Right cardiac atrium (tissue), 5 donors: ENCODE results near the gene CDIPT. TPM values are rescaled to one million over a fixed set of nuclear protein-coding genes. Genes with fewer than 3 reads are reported as not detected.
"Not testable (repeated sequence)": the region's sequence is repeated elsewhere in the genome, so short reads cannot be mapped to it uniquely, and the experiment has no call there.

ENCODE experiments used
- ATAC-seq, 2 donors: fragments of 200-7000 bp; cut with Tn5 transposase; one replicate each; pipeline versions ENCODE4 v1.8.0 to v1.9.1; 2020; ENCODE audit warnings: moderate library complexity in 2 of 2, mild to moderate bottlenecking in 1 of 2
- DNase-seq, 3 donors: peaks; one replicate each; pipeline ENCODE4 v3.0.0-alpha.2; 2020
- H3K27ac ChIP-seq: one replicate; pipeline ENCODE4 v1.5.1; 2013; ENCODE audit warnings: mild to moderate bottlenecking, low read length, control low read depth, moderate library complexity
- H3K27me3 ChIP-seq: one replicate; pipeline ENCODE4 v1.6.1; 2013; ENCODE audit not compliant: control insufficient read depth, insufficient read depth
- H3K4me1 ChIP-seq: one replicate; pipeline ENCODE4 v1.6.1; 2013; ENCODE audit warnings: low read length; ENCODE audit not compliant: control insufficient read depth, insufficient read depth
- H3K4me3 ChIP-seq: one replicate; pipeline ENCODE4 v1.5.1; 2013; ENCODE audit warnings: low read length, control low read depth
- H3K9me3 ChIP-seq: one replicate; pipeline ENCODE4 v1.6.1; 2013; ENCODE audit warnings: low read length; ENCODE audit not compliant: control insufficient read depth
- WGBS: extraction: QIAGEN DNeasy Blood & Tissue Kit; methylation state at CpG from one replicate; pipeline ENCODE4 v1.1.7; 2013; 5-methylcytosine and 5-hydroxymethylcytosine counted together
- intact Hi-C, 4 donors: fragments of 100-400 bp; cut with DNase I; formaldehyde crosslinking; loops; one replicate each; pipeline versions ENCODE4 v1.11.0 to v1.14.0; 2022 to 2023
- polyA plus RNA-seq: library from polyadenylated mRNA; stranded (reverse); fragments of 200-250 nt; gene quantifications from one replicate; pipeline ENCODE4 v1.2.3, GENCODE V29; 2013
- total RNA-seq, 4 donors: library from RNA; stranded (reverse); fragmentation: NEBNext Ultra II Directional; extraction: Animal tissue kit (Norgen Biotek cat#: 25700); gene quantifications; one replicate each; pipeline ENCODE4 v1.2.1, GENCODE V29; 2021
- donor health status: healthy with polysubstance abuse.
- donor health status: DM: no; HTN: yes; CAD: no.
- donor health status: DM: no; HTN: no; CAD: no.
- donor health status: DM: no; HTN: yes; CAD: no; lungs with severe emphysema.
- donor health status: DM: yes; HTN: yes; CAD: no.

The CDIPT gene
- total and polyA plus RNA-seq, 5 donors = 86.7 to 109 (median 101) TPM

- Histone ChIP-seq H3K27me3 (no peaks in the 10 kb centered on the region), H3K4me3 (no peak overlapping the region), H3K27ac (no peak overlapping the region), H3K4me1 (no peaks in the 10 kb centered on the region), H3K9me3 (no peaks in the 10 kb centered on the region)
- DNase-seq = no peak
- intact Hi-C loops = no loop called here
- ATAC-seq = peak in 1 of 2 donors; percentile 12
- WGBS = 18% methylated on average over 18 of the region's 18 CpGs
Measured at GRCh38 chr16:29876217-29876593, 13.2 kb upstream of the CDIPT start.

- no peaks in the 10 kb centered on the region for H3K4me1 ChIP-seq
- 92% methylated on average over 6 of the region's 6 CpGs for WGBS
- no peaks in the 10 kb centered on the region for H3K27me3 ChIP-seq
- no peak overlapping the region for H3K4me3 ChIP-seq
- ATAC-seq (no peak), DNase-seq (no peak)
- intact Hi-C loops = no loop called here
- no peaks in the 10 kb centered on the region for H3K9me3 ChIP-seq
- H3K27ac ChIP-seq = no peak overlapping the region
Measured at GRCh38 chr16:29875206-29875605, 12.2 kb upstream of the CDIPT start.

- Histone ChIP-seq H3K27me3 (no peaks in the 10 kb centered on the region), H3K4me3 (no peak overlapping the region), H3K4me1 (no peaks in the 10 kb centered on the region), H3K27ac (no peak overlapping the region), H3K9me3 (no peaks in the 10 kb centered on the region)
- WGBS = 90% methylated on average over 26 of the region's 26 CpGs
- no peak for DNase-seq
- no peak for ATAC-seq
- intact Hi-C loops = no loop called here
Measured at GRCh38 chr16:29873319-29873718, 10.3 kb upstream of the CDIPT start.

DNA sequence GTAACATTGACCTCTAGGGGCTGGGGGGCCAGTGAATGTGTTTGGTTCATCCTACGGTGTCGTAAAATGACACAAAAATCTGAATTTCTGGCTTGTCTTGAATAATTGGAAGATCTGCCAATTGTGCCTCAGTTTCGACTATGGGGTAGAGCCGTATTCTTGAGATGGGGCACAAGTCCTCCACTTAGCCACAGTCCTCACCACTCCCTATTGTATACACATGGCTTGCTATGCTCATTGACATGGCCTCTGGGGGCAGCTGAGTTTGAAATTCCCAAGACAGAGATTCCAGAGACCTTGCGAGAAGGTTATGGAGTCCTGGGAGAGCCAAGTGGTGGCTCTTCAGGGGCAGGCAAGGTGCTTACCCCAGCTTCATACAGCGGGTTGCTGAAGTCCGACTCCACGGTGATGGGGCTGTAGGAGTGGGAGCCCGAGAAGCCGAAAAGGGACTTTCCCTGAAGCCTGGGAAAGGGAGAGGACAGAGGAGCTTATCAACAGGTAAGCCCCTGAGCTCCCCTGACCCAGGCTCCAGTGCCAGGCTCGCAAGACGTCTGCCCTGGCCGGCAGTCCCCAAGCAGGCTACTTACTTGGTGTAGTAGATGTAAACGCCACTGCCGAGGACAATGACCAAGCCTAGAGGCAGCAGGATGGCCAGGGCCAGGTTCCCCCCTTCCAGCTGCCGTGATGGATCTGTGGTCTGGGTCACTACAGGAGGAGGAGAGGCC lies 9.0 kb upstream of the CDIPT start:
- WGBS = 91% methylated on average over 16 of the region's 16 CpGs
- no peak for ATAC-seq
- no peak overlapping the region for H3K4me3 ChIP-seq
- no peaks in the 10 kb centered on the region for H3K27me3 ChIP-seq
- DNase-seq = no peak
- intact Hi-C loops = no loop called here
- H3K9me3 ChIP-seq = no peaks in the 10 kb centered on the region
- H3K4me1 ChIP-seq = no peaks in the 10 kb centered on the region
- H3K27ac ChIP-seq = no peak overlapping the region

- ATAC-seq, H3K4me3 ChIP-seq, H3K4me1 ChIP-seq, H3K27ac ChIP-seq, H3K27me3 ChIP-seq, DNase-seq, H3K9me3 ChIP-seq: not testable (repeated sequence)
- intact Hi-C loops = loop anchor here in 1 of 4 donors (10.0 kb wide), 1 partner anchor 126 kb away; the partner anchor contains the start of genes HIRIP3 and INO80E
- 93% methylated on average over 8 of the region's 8 CpGs for WGBS
Measured at GRCh38 chr16:29869067-29869466, 6.0 kb upstream of the CDIPT start.

DNA sequence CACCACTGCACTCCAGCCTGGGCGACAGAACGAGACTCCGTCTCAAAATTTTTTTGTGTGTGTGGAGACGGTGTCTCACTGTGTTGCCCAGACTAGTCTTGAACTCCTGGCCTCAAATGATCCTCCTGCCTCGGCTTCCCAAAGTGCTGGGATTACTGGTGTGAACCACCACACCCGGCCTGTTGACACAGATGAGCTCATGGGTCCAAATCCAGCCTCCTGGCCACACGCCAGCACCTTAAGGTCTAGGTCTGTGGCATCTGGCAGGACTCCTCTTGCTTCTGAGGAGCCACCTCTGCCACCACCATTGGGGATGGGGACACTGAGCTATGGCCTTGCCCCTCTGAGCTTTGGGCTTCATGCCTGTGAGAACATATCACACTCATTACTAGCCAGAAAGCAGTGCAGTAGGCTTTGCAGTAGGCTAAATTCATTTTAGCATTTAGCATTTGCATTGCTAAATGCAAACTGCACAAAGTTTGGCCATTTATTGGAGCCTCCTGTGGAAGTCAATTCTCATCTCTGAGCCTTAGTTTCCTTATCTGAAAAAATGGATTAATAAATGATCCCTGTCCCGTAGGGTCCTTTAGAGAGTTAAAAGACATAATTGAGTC lies 5.5 kb upstream of the CDIPT start:
- no peak for ATAC-seq
- Histone ChIP-seq H3K9me3 (no peaks in the 10 kb centered on the region), H3K27ac (no peak overlapping the region), H3K4me3 (no peak overlapping the region), H3K27me3 (no peaks in the 10 kb centered on the region), H3K4me1 (peaks cover 2% of the 10 kb centered on the region)
- DNase-seq = no peak
- WGBS = 78% methylated on average over 8 of the region's 8 CpGs
- intact Hi-C loops = loop anchor here in 1 of 4 donors (10.0 kb wide), 1 partner anchor 126 kb away; the partner anchor contains the start of genes HIRIP3 and INO80E

DNA sequence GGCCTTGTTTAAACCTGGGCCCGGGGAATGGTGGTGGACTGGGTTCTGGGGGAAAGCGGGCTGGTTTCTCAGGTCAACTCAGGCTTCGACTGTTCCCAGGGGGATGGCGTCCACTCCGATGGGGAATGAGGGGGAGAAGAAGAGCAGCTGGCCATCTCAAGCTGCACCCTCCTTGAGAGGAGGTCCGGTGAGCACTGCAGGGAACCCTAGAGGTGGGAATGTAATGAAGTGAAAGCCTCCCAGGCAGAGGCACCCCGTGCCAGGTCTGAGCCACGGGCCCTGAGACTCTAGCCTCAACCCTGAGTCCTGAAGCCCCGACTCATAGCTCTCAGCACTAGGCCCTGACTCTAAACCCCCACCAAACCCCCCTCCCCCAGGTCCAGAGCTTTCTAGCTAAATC lies 1.2 kb upstream of the CDIPT start:
- H3K4me3 ChIP-seq = no peak overlapping the region
- H3K9me3 ChIP-seq = no peaks in the 10 kb centered on the region
- H3K27ac ChIP-seq = no peak overlapping the region
- DNase-seq = no peak
- no peak for ATAC-seq
- H3K27me3 ChIP-seq = no peaks in the 10 kb centered on the region
- WGBS = 73% methylated on average over 9 of the region's 9 CpGs
- peaks cover 7% of the 10 kb centered on the region for H3K4me1 ChIP-seq
- intact Hi-C loops = loop anchor here in 1 of 4 donors (10.0 kb wide), 1 partner anchor 131 kb away; the partner anchor contains the start of genes HIRIP3 and INO80E

DNA sequence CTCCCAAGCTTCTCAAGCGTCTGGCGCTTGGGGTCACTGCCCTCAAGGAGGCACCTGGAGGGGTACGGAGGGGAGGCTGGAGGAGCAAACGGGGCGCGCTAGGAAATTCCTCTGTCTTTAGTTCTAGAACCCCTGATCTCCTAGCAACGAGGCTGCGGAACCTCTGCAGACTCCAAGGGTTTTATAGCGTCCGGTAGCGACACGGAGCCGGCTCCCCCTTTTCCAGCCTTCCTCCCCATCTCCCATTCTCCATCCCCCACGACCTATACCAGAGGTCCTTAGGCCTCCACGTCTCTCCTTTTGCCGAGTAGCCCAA lies 601 bp upstream of the CDIPT start:
- DNase-seq (no peak), ATAC-seq (no peak)
- Histone ChIP-seq H3K4me1 (peaks cover 7% of the 10 kb centered on the region), H3K27me3 (no peaks in the 10 kb centered on the region), H3K9me3 (no peaks in the 10 kb centered on the region), H3K4me3 (peak overlapping the region; percentile 4), H3K27ac (peak overlapping the region; percentile 57)
- intact Hi-C loops = loop anchor here in 1 of 4 donors (10.0 kb wide), 1 partner anchor 131 kb away; the partner anchor contains the start of genes HIRIP3 and INO80E
- WGBS = 29% methylated on average over 16 of the region's 16 CpGs

DNA sequence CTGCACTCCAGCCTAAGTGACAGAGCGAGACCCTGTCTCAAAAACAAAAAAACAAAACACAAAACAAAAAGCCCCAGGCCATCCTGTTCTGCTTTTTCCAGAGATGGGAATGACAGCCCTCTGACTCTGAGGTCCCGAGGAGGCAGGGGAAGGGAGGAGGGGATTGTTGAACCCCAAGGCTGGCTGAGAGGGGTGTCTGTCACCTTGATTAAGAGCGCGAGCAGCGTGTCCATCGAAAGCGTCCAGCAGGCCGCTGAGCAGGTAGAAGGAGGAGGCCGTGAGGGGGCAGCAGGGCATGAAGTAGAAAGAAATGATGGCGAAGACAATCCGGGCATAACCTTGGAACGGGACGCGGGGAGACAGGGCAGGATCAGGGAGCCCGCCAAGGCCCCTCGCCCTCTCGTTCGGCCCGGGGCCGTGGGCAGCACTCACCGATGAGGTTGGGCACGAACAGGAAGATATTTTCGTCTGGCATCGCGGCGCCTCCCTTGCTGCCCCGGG lies 593 bp downstream of the CDIPT start:
- DNase-seq (peak in 2 of 3 donors; percentile 62 to 64), ATAC-seq (peak in 1 of 2 donors; percentile 0)
- Histone ChIP-seq H3K4me1 (peaks cover 7% of the 10 kb centered on the region), H3K4me3 (peak overlapping the region; percentile 90), H3K9me3 (no peaks in the 10 kb centered on the region), H3K27ac (peak overlapping the region; percentile 89), H3K27me3 (no peaks in the 10 kb centered on the region)
- WGBS = 1% methylated on average over 27 of the region's 27 CpGs
- intact Hi-C loops = loop anchor here in 1 of 4 donors (10.0 kb wide), 1 partner anchor 132 kb away; the partner anchor contains the start of genes HIRIP3 and INO80E

- Histone ChIP-seq H3K4me1 (peaks cover 7% of the 10 kb centered on the region), H3K4me3 (no peak overlapping the region), H3K27me3 (no peaks in the 10 kb centered on the region), H3K9me3 (no peaks in the 10 kb centered on the region), H3K27ac (no peak overlapping the region)
- 65% methylated on average over 9 of the region's 9 CpGs for WGBS
- intact Hi-C loops = loop anchor here in 1 of 4 donors (10.0 kb wide), 1 partner anchor 135 kb away; the partner anchor contains the start of genes HIRIP3 and INO80E
- DNase-seq = peak; percentile 73 to 86 (median 82)
- peak; percentile 28 to 53 for ATAC-seq
Measured at GRCh38 chr16:29860218-29860617, 2.8 kb downstream of the CDIPT start.

- Histone ChIP-seq H3K4me3 (no peak overlapping the region), H3K27me3 (no peaks in the 10 kb centered on the region), H3K27ac (no peak overlapping the region), H3K9me3 (no peaks in the 10 kb centered on the region), H3K4me1 (peaks cover 7% of the 10 kb centered on the region)
- ATAC-seq (no peak), DNase-seq (peak in 1 of 3 donors; percentile 53)
- intact Hi-C loops = no loop called here
- 92% methylated on average over 19 of the region's 19 CpGs for WGBS
Measured at GRCh38 chr16:29858974-29859373, 4.1 kb downstream of the CDIPT start.
